Measurements from ENCODE around the gene ACTL7B. TPM values are rescaled to one million over a fixed set of nuclear protein-coding genes. Genes with fewer than 3 reads are reported as not detected.
"Not testable (repeated sequence)": the region's sequence is repeated elsewhere in the genome, so short reads cannot be mapped to it uniquely, and the experiment has no call there.

The ACTL7B gene
- total RNA-seq, 6 experiments from 2014 or later, result not detected

- no peak for DNase-seq
- no peaks in the 10 kb centered on the region for H3K9me3 Mint-ChIP-seq
- H3K27ac Mint-ChIP-seq, result no peak overlapping the region
- H3K27me3 Mint-ChIP-seq (ENCODE audit: insufficient read depth), result peaks cover 6% of the 10 kb centered on the region
- H3K4me1 Mint-ChIP-seq (ENCODE audit: low read depth), result peaks cover 2% of the 10 kb centered on the region; the same call in 1 of the 2 replicates
- no peaks in the 10 kb centered on the region for H3K36me3 Mint-ChIP-seq (ENCODE audit: low read depth)
- H3K4me3 Mint-ChIP-seq, result no peak overlapping the region
- TF ChIP-seq, protein P1, sequence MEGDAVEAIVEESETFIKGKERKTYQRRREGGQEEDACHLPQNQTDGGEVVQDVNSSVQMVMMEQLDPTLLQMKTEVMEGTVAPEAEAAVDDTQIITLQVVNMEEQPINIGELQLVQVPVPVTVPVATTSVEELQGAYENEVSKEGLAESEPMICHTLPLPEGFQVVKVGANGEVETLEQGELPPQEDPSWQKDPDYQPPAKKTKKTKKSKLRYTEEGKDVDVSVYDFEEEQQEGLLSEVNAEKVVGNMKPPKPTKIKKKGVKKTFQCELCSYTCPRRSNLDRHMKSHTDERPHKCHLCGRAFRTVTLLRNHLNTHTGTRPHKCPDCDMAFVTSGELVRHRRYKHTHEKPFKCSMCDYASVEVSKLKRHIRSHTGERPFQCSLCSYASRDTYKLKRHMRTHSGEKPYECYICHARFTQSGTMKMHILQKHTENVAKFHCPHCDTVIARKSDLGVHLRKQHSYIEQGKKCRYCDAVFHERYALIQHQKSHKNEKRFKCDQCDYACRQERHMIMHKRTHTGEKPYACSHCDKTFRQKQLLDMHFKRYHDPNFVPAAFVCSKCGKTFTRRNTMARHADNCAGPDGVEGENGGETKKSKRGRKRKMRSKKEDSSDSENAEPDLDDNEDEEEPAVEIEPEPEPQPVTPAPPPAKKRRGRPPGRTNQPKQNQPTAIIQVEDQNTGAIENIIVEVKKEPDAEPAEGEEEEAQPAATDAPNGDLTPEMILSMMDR (IDR thresholded peaks at IDR 0.05), result no peak
Measured at GRCh38 chr9:108842610-108843295, 13.0 kb downstream of the ACTL7B start.

GRCh38 chr9:108839561-108839960 lies 16.2 kb downstream of the ACTL7B start:
- H3K36me3 Mint-ChIP-seq (ENCODE audit: low read depth); DNase-seq; H3K27me3 Mint-ChIP-seq (ENCODE audit: insufficient read depth); H3K27ac Mint-ChIP-seq; H3K4me3 Mint-ChIP-seq; H3K9me3 Mint-ChIP-seq: not testable (repeated sequence)
- H3K4me1 Mint-ChIP-seq (ENCODE audit: low read depth), result peaks cover 20% of the 10 kb centered on the region

- Mint-ChIP-seq H3K27ac (no peak overlapping the region), H3K4me3 (no peak overlapping the region), H3K27me3 (ENCODE audit: insufficient read depth) (peaks cover 6% of the 10 kb centered on the region), H3K4me1 (ENCODE audit: low read depth) (peaks cover 20% of the 10 kb centered on the region), H3K9me3 (no peaks in the 10 kb centered on the region), H3K36me3 (ENCODE audit: low read depth) (no peaks in the 10 kb centered on the region)
- TF ChIP-seq, protein P1 (IDR thresholded peaks at IDR 0.05), result no peak
- DNase-seq, result no peak
Measured at GRCh38 chr9:108838017-108838416, 17.8 kb downstream of the ACTL7B start.

- Mint-ChIP-seq H3K27ac (no peak overlapping the region), H3K27me3 (ENCODE audit: insufficient read depth) (peaks cover 6% of the 10 kb centered on the region), H3K9me3 (no peaks in the 10 kb centered on the region), H3K4me3 (no peak overlapping the region), H3K36me3 (ENCODE audit: low read depth) (no peaks in the 10 kb centered on the region), H3K4me1 (ENCODE audit: low read depth) (peaks cover 20% of the 10 kb centered on the region)
- TF ChIP-seq, protein P1 (IDR thresholded peaks at IDR 0.05), result no peak
- DNase-seq, result no peak
Measured at GRCh38 chr9:108837530-108837929, 18.3 kb downstream of the ACTL7B start.

- peaks cover 20% of the 10 kb centered on the region for H3K4me1 Mint-ChIP-seq (ENCODE audit: low read depth)
- no peaks in the 10 kb centered on the region for H3K9me3 Mint-ChIP-seq
- no peaks in the 10 kb centered on the region for H3K36me3 Mint-ChIP-seq (ENCODE audit: low read depth)
- no peak for DNase-seq
- H3K27ac Mint-ChIP-seq, result no peak overlapping the region
- TF ChIP-seq, protein P1 (IDR thresholded peaks at IDR 0.05), result no peak
- peaks cover 6% of the 10 kb centered on the region; the same call in 1 of the 2 replicates for H3K27me3 Mint-ChIP-seq (ENCODE audit: insufficient read depth)
- H3K4me3 Mint-ChIP-seq, result no peak overlapping the region
Measured at GRCh38 chr9:108836781-108837180, 19.0 kb downstream of the ACTL7B start.

- Mint-ChIP-seq H3K4me3 (no peak overlapping the region), H3K9me3 (no peaks in the 10 kb centered on the region), H3K27me3 (ENCODE audit: insufficient read depth) (peaks cover 6% of the 10 kb centered on the region; the same call in 1 of the 2 replicates), H3K27ac (no peak overlapping the region), H3K36me3 (ENCODE audit: low read depth) (no peaks in the 10 kb centered on the region), H3K4me1 (ENCODE audit: low read depth) (peaks cover 20% of the 10 kb centered on the region)
- no peak for DNase-seq
- TF ChIP-seq, protein P1 (IDR thresholded peaks at IDR 0.05), result no peak
Measured at GRCh38 chr9:108836319-108836718, 19.5 kb downstream of the ACTL7B start.
